DLD1 (cell line): ENCODE results near the gene FILIP1L.

ENCODE experiments used
- in situ Hi-C: cut with HindIII; loops from 2 replicates; pipeline ENCODE4 v1.10.0; 2017; ENCODE audit warnings: low sequenced_read_pairs

Gene FILIP1L

GRCh38 chr3:100114413-100115030 lies at the start of gene FILIP1L:
TSS of gene FILIP1L (minus strand) at chr3:100114501.
- in situ Hi-C loops: no loop called here

GRCh38 chr3:100163787-100164186 lies 49.5 kb upstream of the FILIP1L start:
- in situ Hi-C loops: loop anchor here (5.0 kb wide), 1 partner anchor 49 kb away; no protein-coding TSS in a partner anchor

DNA sequence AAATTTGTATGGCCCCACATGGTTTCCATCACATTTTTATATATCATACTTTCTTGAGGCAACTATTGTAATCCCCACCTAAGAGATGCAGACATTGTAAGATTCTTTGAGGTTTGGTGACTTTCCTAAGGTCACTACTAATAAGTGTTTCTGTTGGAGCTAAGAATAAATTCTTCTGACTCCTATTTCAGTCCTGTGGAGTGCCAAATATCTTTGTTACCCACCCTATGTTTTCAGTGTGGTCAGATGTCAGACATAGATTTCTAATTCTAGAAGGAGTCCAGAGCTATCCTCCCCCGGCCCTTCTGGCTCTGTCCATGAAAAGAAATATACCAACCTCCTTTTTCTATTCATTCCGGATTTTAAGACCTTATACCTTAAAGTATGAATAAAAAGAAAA lies 46.2 kb upstream of the FILIP1L start:
- in situ Hi-C loops: loop anchor here (5.0 kb wide), 1 partner anchor 52 kb away; no protein-coding TSS in a partner anchor

DNA sequence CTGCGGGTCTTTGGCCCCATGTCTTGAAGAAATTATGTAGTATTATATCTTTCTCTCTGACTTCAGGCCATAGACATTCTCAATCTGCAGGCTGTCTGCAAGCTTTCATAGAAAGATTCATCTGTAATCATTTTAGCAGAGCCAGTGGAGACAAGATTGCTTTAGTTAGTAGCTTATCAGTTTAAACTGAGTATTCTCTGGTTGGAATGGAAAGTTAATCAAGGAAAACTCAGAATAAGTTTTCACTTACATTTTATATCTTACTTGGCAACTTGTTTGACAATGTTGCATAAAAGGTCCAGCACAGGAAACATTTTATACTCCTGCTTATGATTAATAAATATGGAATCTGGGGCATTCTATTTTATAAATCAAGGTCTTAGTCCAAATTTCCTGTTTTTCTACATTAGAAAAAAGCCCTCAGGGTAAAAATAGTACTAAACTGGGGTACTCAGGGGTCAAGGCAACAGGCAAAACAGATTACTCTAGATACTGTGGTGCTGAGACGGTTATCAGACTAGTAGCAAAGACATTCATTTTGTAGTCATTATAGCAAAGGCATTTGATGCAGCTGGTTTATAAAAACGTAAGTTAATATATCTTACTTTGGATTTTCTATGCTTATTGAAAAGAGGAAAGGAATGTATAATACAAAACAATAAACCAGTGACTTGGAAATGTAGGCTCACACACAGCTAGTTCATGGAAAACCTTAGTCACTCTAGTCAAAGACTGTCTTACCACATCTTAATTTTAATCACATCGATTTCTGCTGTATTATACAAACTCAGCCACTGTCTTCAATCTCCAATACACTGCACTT lies 45.2 kb upstream of the FILIP1L start:
- in situ Hi-C loops: loop anchor here (5.0 kb wide), 1 partner anchor 53 kb away; no protein-coding TSS in a partner anchor

DNA sequence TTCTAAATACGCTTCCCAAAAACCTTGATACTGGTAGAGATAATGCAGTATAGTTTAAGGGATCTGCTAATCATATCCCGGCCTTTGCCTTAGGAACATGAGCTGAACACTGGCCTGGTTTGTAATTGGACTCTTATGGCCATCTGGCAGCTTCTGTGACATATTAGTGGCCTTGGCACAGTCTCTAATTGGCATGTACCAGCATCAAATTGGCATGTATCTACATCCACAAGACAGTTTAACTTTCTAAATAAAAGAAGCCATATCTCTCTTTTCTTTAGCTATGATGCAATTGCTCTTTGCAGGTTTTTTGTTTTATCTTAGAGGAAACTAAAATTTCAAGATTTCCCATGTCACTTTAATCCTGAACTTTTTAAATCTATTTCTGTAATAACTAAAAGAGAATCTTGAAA lies 44.6 kb upstream of the FILIP1L start:
- in situ Hi-C loops: no loop called here

GRCh38 chr3:100157685-100158084 lies 43.4 kb upstream of the FILIP1L start:
- in situ Hi-C loops: no loop called here

- in situ Hi-C loops: no loop called here
These were observed 41.3 kb upstream of the FILIP1L start for GRCh38 chr3:100155590-100155989.

DNA sequence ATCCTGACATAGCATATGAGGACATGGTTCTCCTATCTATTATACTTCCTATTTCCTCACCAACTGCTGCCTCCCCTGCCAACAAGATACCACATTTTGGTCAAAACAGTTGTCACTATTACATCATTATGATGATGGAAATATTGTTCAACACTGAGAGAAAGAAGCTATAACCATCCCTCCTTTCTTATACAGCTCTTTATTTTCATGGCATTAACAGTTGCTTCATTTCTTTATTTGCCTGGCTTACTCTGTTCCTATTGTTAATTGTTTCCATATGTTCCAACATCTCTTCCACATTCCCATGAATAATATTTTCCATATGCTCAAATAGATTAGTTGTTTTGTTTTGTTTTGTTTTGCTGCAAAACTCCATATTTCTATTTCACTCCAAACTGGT lies 40.8 kb upstream of the FILIP1L start:
- in situ Hi-C loops: no loop called here

- in situ Hi-C loops: no loop called here
These were observed 39.9 kb upstream of the FILIP1L start for GRCh38 chr3:100154171-100154570.

DNA sequence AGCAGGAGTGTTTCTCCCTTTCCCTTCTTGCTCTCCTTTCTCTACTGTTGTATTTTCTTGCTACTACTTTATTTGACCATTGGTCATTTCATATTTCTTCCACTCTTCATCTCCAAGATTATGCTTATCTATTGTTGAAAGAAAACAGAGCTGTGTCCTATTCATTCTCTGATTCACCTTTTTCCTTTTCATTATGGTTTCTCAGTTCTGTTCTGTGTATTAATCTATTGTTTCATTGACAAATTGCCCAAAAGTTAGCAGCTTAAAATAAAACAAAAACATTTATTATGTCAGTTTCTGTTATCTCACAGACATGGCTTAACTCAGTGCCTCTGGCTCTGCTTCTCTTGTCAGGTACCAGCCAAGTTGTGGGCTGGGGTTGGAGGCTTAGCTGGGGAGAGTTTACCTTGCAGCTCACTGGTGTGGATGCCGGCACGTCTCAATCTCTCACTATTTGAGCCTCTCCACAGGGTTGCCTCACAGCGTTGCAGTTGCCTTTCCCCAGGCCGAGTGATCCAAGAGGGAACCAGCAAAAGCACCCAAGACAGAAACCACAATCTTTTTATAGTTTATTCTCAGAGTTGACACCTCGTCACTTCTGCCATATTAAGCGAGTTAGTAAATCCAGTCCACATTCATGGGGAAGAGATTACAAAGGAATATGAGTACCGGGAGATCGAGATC lies 36.9 kb upstream of the FILIP1L start:
- in situ Hi-C loops: no loop called here

DNA sequence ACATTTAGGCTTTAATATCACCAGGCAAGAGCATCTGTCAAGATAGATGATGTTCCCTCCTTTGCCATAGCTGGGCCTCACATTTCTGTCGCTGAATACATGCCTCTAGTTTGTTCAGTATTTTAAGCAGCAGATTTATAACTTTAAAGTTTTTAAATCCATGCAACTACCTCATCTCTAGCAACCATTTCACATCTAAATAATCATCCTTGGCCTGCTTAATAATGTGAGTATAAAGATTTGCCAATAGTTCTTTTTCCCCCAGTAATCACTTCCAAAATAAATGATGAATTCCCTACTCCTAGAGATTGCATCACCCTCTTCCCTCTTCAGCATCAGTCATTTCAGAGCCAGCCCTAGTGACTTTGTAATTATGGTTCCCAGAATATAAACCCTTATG lies 36.2 kb upstream of the FILIP1L start:
- in situ Hi-C loops: no loop called here

- in situ Hi-C loops: no loop called here
These were observed 35.6 kb upstream of the FILIP1L start for GRCh38 chr3:100149713-100150415.

GRCh38 chr3:100149130-100149529 lies 34.8 kb upstream of the FILIP1L start:
- in situ Hi-C loops: no loop called here

- in situ Hi-C loops: no loop called here
These were observed 30.1 kb upstream of the FILIP1L start for GRCh38 chr3:100144255-100144866.

DNA sequence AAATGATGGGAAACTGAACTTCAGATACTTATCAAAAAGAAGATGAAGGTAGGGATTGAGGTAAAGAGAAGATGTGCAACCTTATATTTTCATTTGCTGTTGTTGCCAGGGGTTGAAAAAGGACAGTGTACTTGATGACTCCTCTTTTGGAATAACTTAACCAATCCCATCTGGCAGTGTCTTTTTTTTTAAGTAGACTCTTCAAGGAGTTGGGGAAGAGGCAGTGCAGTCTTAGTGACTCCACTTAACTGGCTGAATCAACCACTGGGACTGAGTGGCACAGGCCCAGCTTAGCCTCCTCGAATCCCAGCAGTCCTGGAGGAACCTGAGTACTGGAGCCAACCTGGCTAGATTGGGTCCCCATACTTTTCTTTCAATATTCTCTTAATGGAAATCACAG lies 27.3 kb upstream of the FILIP1L start:
- in situ Hi-C loops: no loop called here

DNA sequence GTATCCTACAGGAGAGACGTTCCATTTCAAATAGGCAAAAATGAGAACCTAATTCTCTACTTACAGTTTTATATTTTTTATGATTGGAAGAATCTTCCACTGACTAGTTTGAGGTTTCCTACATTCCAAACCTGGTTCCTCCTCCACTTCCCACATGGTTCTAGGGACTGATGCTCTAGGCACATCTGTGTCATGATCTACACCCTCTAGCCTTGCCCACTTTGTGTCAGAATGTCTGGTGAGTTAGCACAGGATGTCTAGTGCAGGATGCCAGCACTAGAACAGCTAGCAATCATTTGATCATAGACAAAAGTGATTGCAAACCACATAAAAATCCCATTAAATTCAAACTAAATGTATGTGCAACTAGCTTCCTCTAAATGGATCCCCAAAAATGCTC lies 26.7 kb upstream of the FILIP1L start:
- in situ Hi-C loops: no loop called here

GRCh38 chr3:100136921-100137320 lies 22.6 kb upstream of the FILIP1L start:
- in situ Hi-C loops: no loop called here

- in situ Hi-C loops: no loop called here
These were observed 16.9 kb upstream of the FILIP1L start for GRCh38 chr3:100131241-100131640.

DNA sequence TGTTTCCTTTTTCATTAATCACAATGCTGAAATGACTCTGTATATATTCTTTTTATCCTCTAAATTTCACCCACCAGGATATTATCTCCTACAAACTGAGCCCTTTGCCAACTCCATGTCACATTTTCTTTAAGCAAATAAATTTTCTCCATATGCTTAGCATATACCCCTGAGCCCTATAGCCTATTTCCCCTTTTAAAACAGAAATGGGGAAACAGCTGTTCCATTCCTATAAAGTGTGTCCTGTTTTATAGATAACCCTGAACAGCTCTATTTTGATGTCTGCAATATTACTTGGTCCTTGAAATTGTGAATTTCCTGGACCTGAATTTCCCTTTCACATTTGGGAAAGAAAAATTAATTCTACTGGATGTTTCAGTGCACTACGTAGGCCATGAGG lies 15.6 kb upstream of the FILIP1L start:
- in situ Hi-C loops: no loop called here

GRCh38 chr3:100128565-100128964 lies 14.3 kb upstream of the FILIP1L start:
- in situ Hi-C loops: no loop called here

DNA sequence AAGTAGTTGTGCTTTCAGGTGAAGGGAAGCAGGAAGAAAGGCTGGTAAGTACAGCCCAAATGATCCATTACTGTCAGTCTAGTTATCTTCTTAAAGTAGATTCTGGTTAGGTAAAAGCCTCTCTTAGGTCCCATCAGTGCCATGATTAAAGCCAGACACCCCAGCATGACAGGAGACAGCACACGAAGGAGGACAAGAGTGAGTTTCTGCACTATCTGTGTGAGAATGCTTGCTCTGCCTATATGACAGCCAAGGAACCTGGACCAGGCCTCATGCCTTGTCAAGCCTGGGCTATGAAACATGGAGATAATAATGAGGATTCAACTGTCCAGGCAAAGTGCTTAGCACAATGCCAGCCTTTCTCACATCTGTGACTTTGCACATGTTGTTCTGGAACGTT lies 13.5 kb upstream of the FILIP1L start:
- in situ Hi-C loops: no loop called here
